DLD1 (cell line): ENCODE measurements around the gene CAMK2N1.
"Not testable (repeated sequence)": the region's sequence is repeated elsewhere in the genome, so short reads cannot be mapped to it uniquely, and the experiment has no call there.

Source experiments
- in situ Hi-C: cut with HindIII; loops from 2 replicates; pipeline ENCODE4 v1.10.0; 2017; ENCODE audit warnings: low sequenced_read_pairs

CAMK2N1 gene

GRCh38 chr1:20497506-20497905 is 11.5 kb upstream of the CAMK2N1 start:
- in situ Hi-C loops = no loop called here

- in situ Hi-C loops = not testable (repeated sequence)
These were observed 10.8 kb upstream of the CAMK2N1 start for GRCh38 chr1:20496725-20497383.

GRCh38 chr1:20496241-20496661 is 10.2 kb upstream of the CAMK2N1 start:
- in situ Hi-C loops = no loop called here

- in situ Hi-C loops = no loop called here
These were observed 9.7 kb upstream of the CAMK2N1 start for GRCh38 chr1:20495661-20496060.

GRCh38 chr1:20494609-20495311 is 8.8 kb upstream of the CAMK2N1 start:
- in situ Hi-C loops = no loop called here

- in situ Hi-C loops = no loop called here
These were observed 8.0 kb upstream of the CAMK2N1 start for GRCh38 chr1:20493839-20494608.

- in situ Hi-C loops = no loop called here
These were observed 7.3 kb upstream of the CAMK2N1 start for GRCh38 chr1:20493309-20493708.

- in situ Hi-C loops = no loop called here
These were observed 6.7 kb upstream of the CAMK2N1 start for GRCh38 chr1:20492751-20493150.

GRCh38 chr1:20491866-20492265 is 5.9 kb upstream of the CAMK2N1 start:
- in situ Hi-C loops = no loop called here

GRCh38 chr1:20491178-20491577 is 5.2 kb upstream of the CAMK2N1 start:
- in situ Hi-C loops = no loop called here

- in situ Hi-C loops = no loop called here
These were observed 1.2 kb upstream of the CAMK2N1 start for GRCh38 chr1:20487236-20487590.

- in situ Hi-C loops = no loop called here
These were observed 636 bp upstream of the CAMK2N1 start for GRCh38 chr1:20486457-20487235.

- in situ Hi-C loops = no loop called here
These were observed 1.2 kb downstream of the CAMK2N1 start for GRCh38 chr1:20484519-20485462.

GRCh38 chr1:20483833-20484518 is 2.0 kb downstream of the CAMK2N1 start:
- in situ Hi-C loops = no loop called here

GRCh38 chr1:20483098-20483832 is 2.7 kb downstream of the CAMK2N1 start:
- in situ Hi-C loops = no loop called here

- in situ Hi-C loops = no loop called here
These were observed 4.1 kb downstream of the CAMK2N1 start for GRCh38 chr1:20481643-20482498.

- in situ Hi-C loops = no loop called here
These were observed 4.9 kb downstream of the CAMK2N1 start for GRCh38 chr1:20480951-20481617.
